H1 (cell line): ENCODE measurements around the gene COL5A1. TPM values are rescaled to one million over a fixed set of nuclear protein-coding genes. Genes with fewer than 3 reads are reported as not detected.

Experiments
- CTCF ChIA-PET: fragments of 300-600 bp; sonication (Branson Sonifier 250); formaldehyde crosslinking; loops from one replicate; lab custom pipeline; 2021; ENCODE audit not compliant: partially characterized antibody; lab: Charles Lee
- POLR2A ChIA-PET: fragments of 300-600 bp; sonication (Branson Sonifier 250); formaldehyde crosslinking; loops from one replicate; lab custom pipeline; 2021; ENCODE audit warnings: inconsistent platforms; ENCODE audit not compliant: partially characterized antibody; lab: Charles Lee
- DNase-seq, 2 experiments: peaks; one replicate each; pipeline versions ENCODE4 v3.0.0 to v3.0.0-alpha.2; 2010 to 2022; ENCODE audit warnings: low spot score in 2 of 2, low read depth in 1 of 2, mixed read lengths in 1 of 2
- FAIRE-seq: peaks from 2 replicates; lab custom pipeline; 2011; peaks lifted over from hg19 to GRCh38; lab: Jason Lieb, UNC
- H2AFZ ChIP-seq: 2 replicates; pipeline ENCODE4 v1.8.1; 2012; ENCODE audit warnings: low read length, inconsistent platforms
- H2AK5ac ChIP-seq: 2 replicates; pipeline ENCODE4 v1.6.1; 2013; ENCODE audit warnings: low read depth, low read length
- H2BK120ac ChIP-seq: replicated peaks from 2 replicates; pipeline ENCODE3; 2013; ENCODE audit warnings: low read depth, low read length, inconsistent platforms
- H2BK12ac ChIP-seq: 2 replicates; pipeline ENCODE4 v1.6.1; 2013; ENCODE audit warnings: low read depth, low read length
- H2BK15ac ChIP-seq: 2 replicates; pipeline ENCODE4 v1.6.1; 2013; ENCODE audit warnings: low read length
- H2BK20ac ChIP-seq: 2 replicates; pipeline ENCODE4 v1.6.1; 2013; ENCODE audit warnings: low read length
- H2BK5ac ChIP-seq: 2 replicates; pipeline ENCODE4 v1.6.1; 2013; ENCODE audit warnings: low read depth, low read length
- H3K14ac ChIP-seq: 2 replicates; pipeline ENCODE4 v1.6.1; 2013; ENCODE audit warnings: inconsistent platforms; ENCODE audit not compliant: insufficient read length
- H3K18ac ChIP-seq: 2 replicates; pipeline ENCODE4 v1.6.1; 2013; ENCODE audit warnings: low read length; ENCODE audit errors: extremely low read depth
- H3K23ac ChIP-seq: 2 replicates; pipeline ENCODE4 v1.6.1; 2013; ENCODE audit warnings: inconsistent platforms; ENCODE audit not compliant: insufficient read length
- H3K23me2 ChIP-seq: 2 replicates; pipeline ENCODE4 v1.6.1; 2013; ENCODE audit warnings: low read depth, low read length
- H3K27ac ChIP-seq: 2 replicates; pipeline ENCODE4 v1.6.1; 2011; ENCODE audit warnings: low read depth, low read length, inconsistent platforms
- H3K27me3 ChIP-seq, 4 experiments: replicated peaks in 1 of 4; 1 replicate in 1 of 4; 2 replicates in 3 of 4; pipeline versions ENCODE4 v1.6.1 to v1.8.1; 2011 to 2013; ENCODE audit warnings: low read length in 3 of 4, mild to moderate bottlenecking in 3 of 4, inconsistent platforms in 2 of 4, mixed read lengths in 2 of 4, moderate library complexity in 1 of 4; ENCODE audit not compliant: control insufficient read depth in 3 of 4, insufficient read depth in 3 of 4; ENCODE audit errors: extremely low read depth in 1 of 4
- H3K36me3 ChIP-seq, 4 experiments: 2 replicates each; pipeline versions ENCODE4 v1.6.1 to v1.8.1; 2011 to 2013; ENCODE audit warnings: mild to moderate bottlenecking in 4 of 4, low read length in 3 of 4, moderate library complexity in 2 of 4, control low read depth in 1 of 4, inconsistent platforms in 1 of 4; ENCODE audit not compliant: insufficient read depth in 4 of 4, control insufficient read depth in 2 of 4
- H3K4ac ChIP-seq: replicated peaks from 2 replicates; pipeline ENCODE3; 2013; ENCODE audit warnings: low read length, low read depth, mixed read lengths, inconsistent platforms; ENCODE audit not compliant: insufficient read length
- H3K4me1 ChIP-seq, 4 experiments: replicated peaks in 1 of 4; 1 replicate in 1 of 4; 2 replicates in 3 of 4; pipeline versions ENCODE4 v1.6.1 to v1.8.1; 2011 to 2013; ENCODE audit warnings: low read length in 3 of 4, inconsistent platforms in 2 of 4, mixed read lengths in 1 of 4; ENCODE audit not compliant: insufficient read depth in 4 of 4, control insufficient read depth in 3 of 4
- H3K4me2 ChIP-seq, 2 experiments: 2 replicates each; pipeline versions ENCODE4 v1.6.1 to v1.8.1; 2011 to 2013; ENCODE audit warnings: low read depth in 2 of 2, low read length in 2 of 2, control low read depth in 1 of 2, inconsistent platforms in 1 of 2, mild to moderate bottlenecking in 1 of 2; ENCODE audit not compliant: insufficient read depth in 1 of 2
- H3K4me3 ChIP-seq, 4 experiments: fragments of 200-600, 300-600 bp in 1 of 4; sonication (generic), shearing (Covaris generic), sonication (Bioruptor Twin) in 1 of 4; 2 replicates each; pipeline versions ENCODE4 v1.5.1 to v1.8.1; 2011 to 2016; ENCODE audit warnings: low read length in 4 of 4, low read depth in 3 of 4, control low read depth in 2 of 4, inconsistent platforms in 2 of 4, mild to moderate bottlenecking in 2 of 4, mixed read lengths in 1 of 4, moderate library complexity in 1 of 4; ENCODE audit not compliant: insufficient read depth in 2 of 4; ENCODE audit errors: extremely low read depth in 1 of 4
- H3K56ac ChIP-seq: replicated peaks from 2 replicates; pipeline ENCODE3; 2013; ENCODE audit warnings: low read depth, mild to moderate bottlenecking, mixed read lengths, low read length, inconsistent platforms; ENCODE audit not compliant: insufficient read length
- H3K79me1 ChIP-seq: 2 replicates; pipeline ENCODE4 v1.6.1; 2013; ENCODE audit warnings: low read depth, low read length, control low read depth
- H3K79me2 ChIP-seq, 2 experiments: 2 replicates each; pipeline versions ENCODE4 v1.6.1 to v1.8.1; 2012 to 2013; ENCODE audit warnings: low read length in 2 of 2, mild to moderate bottlenecking in 2 of 2, inconsistent platforms in 1 of 2; ENCODE audit not compliant: insufficient read depth in 2 of 2, control insufficient read depth in 1 of 2
- H3K9ac ChIP-seq, 4 experiments: replicated peaks in 1 of 4; 1 replicate in 1 of 4; 2 replicates in 3 of 4; pipeline versions ENCODE4 v1.6.1 to v1.8.1; 2011 to 2013; ENCODE audit warnings: low read depth in 3 of 4, low read length in 3 of 4, control low read depth in 2 of 4, mild to moderate bottlenecking in 2 of 4, moderate library complexity in 2 of 4, inconsistent platforms in 1 of 4; ENCODE audit errors: extremely low read depth in 1 of 4
- H3K9me3 ChIP-seq, 2 experiments: 2 replicates each; pipeline versions ENCODE4 v1.6.1 to v1.8.1; 2012 to 2013; ENCODE audit warnings: mild to moderate bottlenecking in 2 of 2, moderate library complexity in 2 of 2, control low read depth in 1 of 2, inconsistent platforms in 1 of 2, low read depth in 1 of 2, low read length in 1 of 2, mixed read lengths in 1 of 2; ENCODE audit not compliant: insufficient read depth in 2 of 2
- H4K20me1 ChIP-seq, 2 experiments: replicated peaks in 1 of 2; 2 replicates each; pipeline versions ENCODE3 to v1.8.1; 2011 to 2013; ENCODE audit warnings: inconsistent platforms in 2 of 2, low read length in 2 of 2, mild to moderate bottlenecking in 1 of 2; ENCODE audit not compliant: insufficient read depth in 2 of 2, control insufficient read depth in 1 of 2
- H4K5ac ChIP-seq: 2 replicates; pipeline ENCODE4 v1.6.1; 2013; ENCODE audit warnings: low read length, low read depth, mixed read lengths, inconsistent platforms; ENCODE audit not compliant: insufficient read length
- H4K8ac ChIP-seq: 2 replicates; pipeline ENCODE4 v1.8.0; 2013; ENCODE audit warnings: mild to moderate bottlenecking, moderate library complexity, low read length, inconsistent platforms; ENCODE audit not compliant: insufficient read depth; ENCODE audit errors: extremely low read depth
- H4K91ac ChIP-seq: replicated peaks from 2 replicates; pipeline ENCODE3; 2013; ENCODE audit warnings: low read length, mixed read lengths, inconsistent platforms; ENCODE audit not compliant: insufficient read length
- CBX8 ChIP-seq: fragments of 300-800, 300-1000 bp; sonication (generic); IDR thresholded peaks from 2 replicates; pipeline ENCODE4 v1.7.1; 2016; ENCODE audit warnings: low read depth, low read length, borderline replicate concordance
- CTBP2 ChIP-seq: IDR thresholded peaks from 2 replicates; pipeline ENCODE4 v1.7.0; 2011; ENCODE audit warnings: borderline replicate concordance, mild to moderate bottlenecking, moderate library complexity, mixed read lengths, low read length; ENCODE audit not compliant: insufficient read depth, insufficient read length
- EGR1 ChIP-seq: IDR thresholded peaks from 2 replicates; pipeline ENCODE4 v1.6.1; 2011; ENCODE audit warnings: low read depth, low read length, borderline replicate concordance
- FOSL1 ChIP-seq: IDR thresholded peaks from 2 replicates; pipeline ENCODE4 v1.6.1; 2011; ENCODE audit warnings: mild to moderate bottlenecking, low read depth, low read length, moderate library complexity; ENCODE audit not compliant: insufficient read depth
- GTF2F1 ChIP-seq: IDR thresholded peaks from 2 replicates; pipeline ENCODE4 v1.6.1; 2012; ENCODE audit warnings: low read depth, low read length, improper control_type of control experiment, borderline replicate concordance
- MAX ChIP-seq: IDR thresholded peaks from 2 replicates; pipeline ENCODE4 v1.6.1; 2012; ENCODE audit warnings: inconsistent platforms
- NRF1 ChIP-seq: IDR thresholded peaks from 2 replicates; pipeline ENCODE4 v1.6.1; 2011; ENCODE audit warnings: mild to moderate bottlenecking, low read depth, low read length, improper control_type of control experiment
- RXRA ChIP-seq: IDR thresholded peaks from 2 replicates; pipeline ENCODE4 v1.6.1; 2011; ENCODE audit warnings: low read depth, mild to moderate bottlenecking, low read length, moderate library complexity; ENCODE audit not compliant: insufficient read depth
- SP1 ChIP-seq: IDR thresholded peaks from 2 replicates; pipeline ENCODE4 v1.6.1; 2011; ENCODE audit warnings: low read depth, low read length
- TAF1 ChIP-seq: IDR thresholded peaks from 2 replicates; pipeline ENCODE4 v1.6.1; 2011; ENCODE audit warnings: mild to moderate bottlenecking, low read depth, low read length
- TBP ChIP-seq: IDR thresholded peaks from 2 replicates; pipeline ENCODE4 v1.6.1; 2011; ENCODE audit warnings: low read depth, low read length, improper control_type of control experiment
- WGBS, 2 experiments: shearing (Covaris generic) in 1 of 2; methylation state at CpG; one replicate each; pipeline versions ENCODE4 v1.1.6 to v1.1.7; 2013 to 2015; ENCODE audit warnings: low lambda C conversion rate in 2 of 2, mixed read lengths in 2 of 2, inconsistent platforms in 1 of 2, low coverage in 1 of 2, missing lambda C conversion rate in 1 of 2; ENCODE audit not compliant: insufficient replicate concordance in 2 of 2, insufficient coverage in 1 of 2, insufficient read length in 1 of 2; ENCODE audit errors: extremely low coverage in 1 of 2, missing lambda C conversion rate in 1 of 2; 5-methylcytosine and 5-hydroxymethylcytosine counted together
- polyA plus RNA-seq, 7 experiments: library from polyadenylated mRNA; depleted of rRNA in 3 of 7; stranded (reverse) in 5 of 7; unstranded in 2 of 7; fragments of >200 nt in 5 of 7; fragments of 200-250 nt in 2 of 7; gene quantifications; 1 replicate in 5 of 7; 2 replicates in 1 of 7; 4 replicates in 1 of 7; pipeline versions ENCODE4 v1.2.1 to v1.2.3, GENCODE V29; 2011 to 2013; ENCODE audit warnings: missing spikeins in 2 of 7, mixed read lengths in 2 of 7
- total RNA-seq: library from RNA; stranded (reverse); fragmentation: NEBNext Ultra II Directional; extraction: Animal tissue kit (Norgen Biotek cat#: 25700); gene quantifications from 2 replicates; pipeline ENCODE4 v1.2.1, GENCODE V29; 2021
- TF ChIP-seq, protein P1 (sequence below), 3 experiments: IDR thresholded peaks; 1 replicate in 2 of 3; 2 replicates in 1 of 3; pipeline versions ENCODE4 v1.5.1 to v1.6.1; 2011; ENCODE audit warnings: low read length in 3 of 3, mild to moderate bottlenecking in 3 of 3, inconsistent platforms in 2 of 3, low read depth in 1 of 3, moderate library complexity in 1 of 3; ENCODE audit not compliant: insufficient read depth in 1 of 3; ENCODE audit errors: control extremely low read depth in 1 of 3

Gene COL5A1
- total and polyA plus RNA-seq, 2 of the 8 experiments (the other 6 are each of a cell fraction or from before 2014, with no cell fraction given): 3.8 to 12.0 TPM

DNA sequence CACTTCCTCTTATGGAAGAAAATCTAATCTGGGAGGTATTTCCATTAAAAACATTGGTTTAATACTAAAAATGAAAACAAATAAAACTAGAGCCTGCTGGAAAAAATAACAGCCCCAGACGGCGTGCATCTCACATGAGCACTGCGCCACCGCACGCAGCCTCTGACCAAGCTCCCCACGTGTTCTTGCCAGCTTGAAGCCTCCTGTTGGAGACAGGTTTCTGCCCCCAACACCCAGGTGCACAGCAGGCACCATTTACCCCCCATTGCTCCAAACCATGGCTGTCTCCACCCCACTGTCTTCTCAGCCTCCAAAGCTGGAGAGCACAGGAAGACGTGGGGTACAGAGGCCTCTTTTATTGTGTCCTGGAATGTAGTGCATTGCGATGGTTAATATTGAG, 10.7 kb upstream of the COL5A1 start:
- Histone ChIP-seq H2BK20ac (no peak overlapping the region), H3K27me3 (no peaks in the 10 kb centered on the region), H2BK5ac (no peak overlapping the region), H2BK12ac (no peak overlapping the region), H3K79me1 (no peaks in the 10 kb centered on the region), H3K14ac (no peak overlapping the region), H3K27ac (no peak overlapping the region), H2BK15ac (no peak overlapping the region), H3K23ac (no peak overlapping the region), H2AK5ac (no peak overlapping the region), H3K9me3 (no peaks in the 10 kb centered on the region), H3K4me3 (no peak overlapping the region), H3K79me2 (no peaks in the 10 kb centered on the region), H4K8ac (no peak overlapping the region), H3K4me2 (no peak overlapping the region), H2BK120ac (no peak overlapping the region), H4K20me1 (no peaks in the 10 kb centered on the region), H4K5ac (no peak overlapping the region), H3K4ac (no peak overlapping the region), H3K18ac (no peak overlapping the region), H3K9ac (no peak overlapping the region), H2AFZ (no peak overlapping the region), H3K56ac (no peak overlapping the region), H3K36me3 (no peaks in the 10 kb centered on the region), H3K23me2 (no peaks in the 10 kb centered on the region; the same call in 1 of the 2 replicates), H3K4me1 (peaks cover 0 to 9% (median 2%) of the 10 kb centered on the region in 4 experiments; a peak in 5 of 7 replicates), H4K91ac (no peak overlapping the region)
- POLR2A ChIA-PET: no interaction called here
- CTCF ChIA-PET: interaction anchor here (1.2 kb wide), 1 partner anchor 12 kb away, joined by 3 read pairs; no protein-coding TSS in a partner anchor
- WGBS, 2 experiments: 92% methylated on average over 8 of the region's 8 CpGs; no CpG with 5 or more reads in 1 of the 2 experiments
- no peak for DNase-seq
- no peak for FAIRE-seq
- no peak for TF ChIP-seq CBX8
- TF ChIP-seq MAX: no peak
- no peak for TF ChIP-seq SP1
- no peak for TF ChIP-seq TAF1
- no peak for TF ChIP-seq RXRA
- no peak for TF ChIP-seq TBP
- TF ChIP-seq GTF2F1: no peak
- TF ChIP-seq FOSL1: no peak
- no peak for TF ChIP-seq EGR1
- TF ChIP-seq, protein P1, sequence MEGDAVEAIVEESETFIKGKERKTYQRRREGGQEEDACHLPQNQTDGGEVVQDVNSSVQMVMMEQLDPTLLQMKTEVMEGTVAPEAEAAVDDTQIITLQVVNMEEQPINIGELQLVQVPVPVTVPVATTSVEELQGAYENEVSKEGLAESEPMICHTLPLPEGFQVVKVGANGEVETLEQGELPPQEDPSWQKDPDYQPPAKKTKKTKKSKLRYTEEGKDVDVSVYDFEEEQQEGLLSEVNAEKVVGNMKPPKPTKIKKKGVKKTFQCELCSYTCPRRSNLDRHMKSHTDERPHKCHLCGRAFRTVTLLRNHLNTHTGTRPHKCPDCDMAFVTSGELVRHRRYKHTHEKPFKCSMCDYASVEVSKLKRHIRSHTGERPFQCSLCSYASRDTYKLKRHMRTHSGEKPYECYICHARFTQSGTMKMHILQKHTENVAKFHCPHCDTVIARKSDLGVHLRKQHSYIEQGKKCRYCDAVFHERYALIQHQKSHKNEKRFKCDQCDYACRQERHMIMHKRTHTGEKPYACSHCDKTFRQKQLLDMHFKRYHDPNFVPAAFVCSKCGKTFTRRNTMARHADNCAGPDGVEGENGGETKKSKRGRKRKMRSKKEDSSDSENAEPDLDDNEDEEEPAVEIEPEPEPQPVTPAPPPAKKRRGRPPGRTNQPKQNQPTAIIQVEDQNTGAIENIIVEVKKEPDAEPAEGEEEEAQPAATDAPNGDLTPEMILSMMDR (IDR thresholded peaks at IDR 0.05; ENCODE audit: control extremely low read depth in 1 of 3, insufficient read depth in 1 of 3, low read depth in 1 of 3, low read length in 3 of 3): no peak
- TF ChIP-seq NRF1: no peak
- no peak for TF ChIP-seq CTBP2
